IPS-NIHi7 (cell line): ENCODE data around the gene ITGA3.

Experiments used
- DNase-seq: peaks from one replicate; pipeline ENCODE4 v3.0.0; 2012; ENCODE audit warnings: mixed read lengths; ENCODE audit errors: extremely low spot score

ITGA3 gene

GRCh38 chr17:50055426-50056216, at the start of gene ITGA3:
ITGA3 (plus strand) TSS chr17:50056110; CDS start chr17:50056440, 330 bp downstream.
- peak; percentile 82 for DNase-seq

DNA sequence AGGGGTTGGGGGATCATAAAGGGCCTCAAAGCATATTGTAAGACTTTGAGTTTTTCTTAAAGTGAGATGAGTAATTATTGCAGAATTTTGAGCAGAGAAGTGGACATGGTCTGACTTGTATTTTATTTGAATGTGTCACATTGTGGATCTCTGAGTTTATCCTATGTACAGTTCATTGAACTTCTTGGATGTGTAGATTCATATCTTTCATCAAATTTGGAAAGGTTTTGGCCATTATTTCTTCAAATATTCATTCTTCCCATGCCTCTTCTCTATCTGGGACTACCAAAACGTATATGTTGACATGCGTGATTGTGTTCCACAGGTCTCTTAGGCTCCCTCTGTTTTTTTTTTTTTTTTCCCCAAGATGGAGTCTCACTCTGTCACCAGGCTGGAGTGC, 46.6 kb upstream of the ITGA3 start:
- DNase-seq, result no peak

- no peak for DNase-seq
These were observed 42.8 kb upstream of the ITGA3 start for GRCh38 chr17:50013079-50013478.

DNA sequence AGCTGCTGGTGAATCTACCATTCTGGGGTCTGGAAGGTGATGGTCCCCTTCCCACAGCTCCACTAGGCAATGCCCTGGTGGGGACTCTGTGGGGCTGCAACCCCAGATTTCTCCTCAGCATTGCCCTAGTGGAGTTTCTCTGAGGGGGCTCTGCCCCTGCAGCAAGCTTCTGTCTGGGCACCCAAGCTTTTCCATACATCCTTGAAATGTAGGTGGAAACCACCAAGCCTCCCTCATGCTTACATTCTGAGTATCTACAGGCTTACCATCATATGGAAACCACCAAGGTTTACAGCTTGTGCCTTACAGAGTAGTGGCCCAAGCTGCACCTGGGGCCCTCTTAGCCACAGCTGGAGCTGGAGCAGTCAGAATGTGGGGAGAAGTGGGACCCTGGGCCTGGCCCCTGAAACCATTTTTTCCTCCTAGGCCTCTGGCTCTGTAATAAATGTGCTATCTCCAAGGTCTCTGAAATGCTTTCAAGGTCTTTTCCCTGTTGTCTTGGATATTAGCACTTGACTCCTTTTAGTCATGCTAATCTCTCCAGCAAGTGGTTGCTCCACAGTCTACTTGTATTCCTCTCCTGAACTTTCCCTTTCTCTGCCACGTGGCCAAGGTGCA, 41.3 kb upstream of the ITGA3 start:
- DNase-seq, result no peak

- DNase-seq, result no peak
These were observed 40.8 kb upstream of the ITGA3 start for GRCh38 chr17:50015146-50015545.

DNA sequence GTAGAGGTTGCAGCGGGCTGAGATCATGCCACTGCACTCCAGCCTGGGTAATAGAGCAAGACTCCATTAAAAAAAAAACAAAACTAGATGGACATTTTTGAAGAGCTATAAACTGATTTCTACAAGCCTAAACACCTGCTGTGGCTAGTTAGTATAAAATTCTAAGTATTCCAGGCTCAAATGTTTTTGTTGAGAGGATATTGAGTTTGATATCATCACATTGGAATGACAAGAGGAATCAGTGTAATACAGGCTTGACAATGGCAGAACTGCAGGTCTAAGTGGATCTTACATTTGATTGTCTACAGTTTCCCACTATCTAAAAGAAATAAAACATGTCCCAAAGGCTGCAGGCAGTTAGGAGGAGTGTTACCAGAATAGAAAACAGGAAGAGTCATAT, 37.0 kb upstream of the ITGA3 start:
- DNase-seq, result no peak

DNA sequence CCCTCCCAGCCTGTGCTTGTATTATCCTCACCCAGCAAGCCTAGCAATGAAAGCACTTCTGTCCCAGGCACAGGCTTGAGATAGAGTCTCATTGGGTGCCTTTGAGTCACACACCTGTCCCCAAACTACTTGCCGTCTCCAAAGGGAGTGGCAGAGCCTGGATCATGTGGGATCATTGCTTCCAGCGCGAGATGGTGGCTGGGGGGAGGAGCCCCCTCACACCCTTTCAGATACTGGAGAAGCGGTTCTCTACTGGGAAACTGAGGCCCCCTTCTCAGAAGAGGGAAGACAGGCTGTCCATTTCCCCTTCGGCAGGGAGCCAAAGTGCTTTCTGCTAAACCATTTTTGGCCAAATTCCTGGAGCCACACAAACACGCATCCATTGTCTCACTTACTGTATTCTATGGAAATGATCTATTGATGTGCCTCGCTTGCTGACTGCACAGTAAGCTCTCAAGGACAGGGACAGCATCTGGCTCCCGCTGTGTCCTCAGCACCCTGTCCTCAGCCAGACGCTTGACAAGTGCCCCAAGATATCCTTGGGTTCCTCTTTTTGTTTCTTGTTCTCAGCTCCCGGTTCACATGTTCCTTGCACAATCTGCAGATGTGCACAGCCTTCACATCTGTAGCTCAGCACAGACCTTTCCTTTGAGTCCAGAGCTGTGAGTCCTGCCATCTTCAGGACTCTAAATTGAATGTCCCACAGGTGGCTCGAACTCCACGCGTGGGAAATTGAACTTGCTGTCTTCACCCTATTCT, 34.9 kb upstream of the ITGA3 start:
- no peak for DNase-seq

DNA sequence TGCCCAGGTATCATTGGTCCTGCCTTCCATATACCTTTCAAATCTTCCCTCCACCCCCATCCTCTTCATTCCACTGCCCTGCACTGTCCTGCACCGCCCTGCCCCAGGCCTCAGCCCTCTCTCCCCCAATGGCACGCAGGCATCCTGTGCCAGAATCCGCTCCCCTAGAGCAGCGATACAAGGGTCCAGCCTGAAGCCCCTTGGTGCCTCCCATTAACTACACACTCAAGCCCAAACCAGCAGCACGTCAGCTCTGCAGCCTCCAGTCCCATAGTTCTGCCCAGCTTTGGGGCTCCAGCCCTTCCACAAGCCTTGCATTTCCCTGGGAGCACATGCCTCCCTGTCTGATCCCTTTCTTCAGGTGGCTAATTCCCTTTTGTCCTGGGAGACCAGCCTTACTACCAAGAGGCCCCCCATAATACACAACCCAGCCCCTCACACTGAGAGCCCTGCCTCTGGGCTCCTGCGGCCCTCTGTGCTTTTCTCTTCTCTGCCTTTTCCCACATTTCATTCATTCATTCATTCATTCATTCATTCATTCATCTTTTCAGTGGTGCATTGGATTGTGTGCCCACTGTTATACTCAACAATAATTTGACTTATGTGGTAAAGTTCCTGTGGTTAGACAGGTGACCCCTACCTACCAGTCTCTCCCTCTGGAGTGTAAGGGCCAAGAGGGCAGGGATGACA, 34.1 kb upstream of the ITGA3 start:
- DNase-seq, result no peak

GRCh38 chr17:50022463-50023130, 33.3 kb upstream of the ITGA3 start:
- DNase-seq, result no peak

DNA sequence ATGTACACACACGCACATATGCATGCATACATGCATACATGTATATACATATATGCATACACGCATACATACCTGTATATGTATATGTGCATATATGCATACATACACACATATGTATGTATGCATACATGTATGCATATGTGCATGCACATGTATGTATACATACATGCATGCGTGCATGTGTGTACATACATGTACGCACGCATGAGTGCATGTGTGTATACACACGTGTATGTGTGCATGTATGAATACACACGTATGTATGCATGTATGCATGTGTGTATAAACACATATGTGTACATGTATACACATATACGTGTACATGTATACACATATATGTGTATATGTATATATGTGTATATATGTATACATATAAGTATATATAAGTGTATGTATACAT, 32.4 kb upstream of the ITGA3 start:
- DNase-seq, result no peak

DNA sequence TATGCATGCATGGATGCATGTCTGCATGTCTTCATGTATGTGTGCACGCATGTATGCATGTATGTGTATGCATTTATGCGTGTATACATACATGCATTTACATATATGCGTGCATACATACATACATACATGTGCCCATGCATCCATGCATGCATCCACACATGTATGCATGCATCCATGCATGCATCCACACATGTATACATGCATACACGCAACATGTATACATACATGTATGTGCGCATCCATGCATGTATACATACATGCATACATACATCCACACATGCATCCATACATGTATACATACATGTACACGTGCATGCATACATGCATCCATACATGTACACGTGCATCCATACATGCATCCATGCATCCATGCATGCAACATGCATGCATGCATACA, 31.1 kb upstream of the ITGA3 start:
- DNase-seq, result no peak

- DNase-seq, result no peak
These were observed 29.7 kb upstream of the ITGA3 start for GRCh38 chr17:50026046-50026675.

DNA sequence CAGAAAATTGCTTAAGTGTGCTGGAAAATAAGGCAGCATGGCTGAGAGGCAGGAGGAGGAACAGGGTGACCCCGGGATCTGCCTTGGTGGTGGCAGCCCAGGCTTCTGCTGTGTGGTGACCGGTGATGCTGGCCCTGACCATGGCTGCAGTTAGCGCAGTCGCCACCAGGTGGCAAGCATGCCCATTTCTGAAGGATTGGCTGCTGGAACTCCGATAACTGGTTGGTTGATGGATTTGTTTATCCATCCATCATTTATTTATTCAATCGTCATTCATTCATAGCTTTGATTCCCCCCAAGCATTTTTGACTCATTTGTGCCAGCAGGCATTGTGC, 29.1 kb upstream of the ITGA3 start:
- DNase-seq, result peak; percentile 91

DNA sequence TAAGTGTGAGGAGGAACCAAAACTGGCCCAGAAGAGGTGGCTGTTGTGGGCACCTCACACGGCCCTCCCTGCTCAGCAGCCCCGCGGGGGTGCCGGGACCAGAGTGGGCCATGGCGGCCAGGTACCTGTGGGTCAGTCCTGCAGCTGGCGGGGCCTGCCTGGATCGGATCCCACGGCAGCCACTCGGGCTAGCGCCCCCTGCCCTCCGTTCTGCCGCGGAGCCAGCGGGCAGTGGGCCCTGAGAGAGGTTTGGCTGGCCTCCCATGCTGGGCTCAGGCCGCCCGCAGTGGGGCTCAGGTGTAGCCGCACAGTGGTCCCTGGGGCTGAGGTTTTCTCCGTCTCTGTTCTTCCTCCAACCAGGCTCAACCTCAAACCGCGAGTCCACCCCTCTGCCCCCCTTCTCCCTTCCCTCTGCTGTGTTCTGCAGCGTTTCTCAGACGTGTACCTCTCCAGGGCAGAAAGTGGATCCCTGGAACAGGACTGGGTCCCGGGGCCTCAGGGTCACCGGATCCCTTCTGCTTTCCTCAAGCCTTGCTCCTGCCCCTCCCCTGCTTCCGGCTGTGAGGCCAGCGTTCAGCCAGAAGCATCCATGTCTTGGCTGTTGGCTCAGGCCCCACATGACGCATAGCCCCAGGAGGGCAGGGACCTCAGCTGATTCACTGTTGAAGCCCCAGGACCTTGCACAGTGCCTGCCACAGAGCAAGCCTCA, 28.6 kb upstream of the ITGA3 start:
- peak; percentile 50 for DNase-seq

GRCh38 chr17:50027881-50028735, 27.8 kb upstream of the ITGA3 start:
- DNase-seq, result peak; percentile 71

DNA sequence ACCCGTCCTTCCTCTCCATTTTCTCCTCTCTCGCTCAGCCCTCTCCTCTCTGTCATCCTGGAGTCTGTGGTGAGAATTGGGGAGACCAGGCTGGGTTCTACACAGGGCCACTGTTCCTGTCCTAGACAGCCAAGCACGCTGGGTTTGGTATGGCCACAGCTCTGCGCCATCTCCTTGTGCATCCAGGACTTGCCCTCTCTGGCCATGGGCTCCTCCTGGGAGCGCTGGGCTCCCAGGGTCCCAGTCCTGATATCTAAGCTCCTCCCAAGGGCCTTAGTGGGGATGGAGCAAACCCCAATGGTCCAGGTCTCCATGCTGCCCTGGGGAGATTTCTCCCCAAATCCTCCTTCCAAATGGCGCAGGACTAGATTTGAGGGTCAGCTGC, 27.2 kb upstream of the ITGA3 start:
- no peak for DNase-seq

DNA sequence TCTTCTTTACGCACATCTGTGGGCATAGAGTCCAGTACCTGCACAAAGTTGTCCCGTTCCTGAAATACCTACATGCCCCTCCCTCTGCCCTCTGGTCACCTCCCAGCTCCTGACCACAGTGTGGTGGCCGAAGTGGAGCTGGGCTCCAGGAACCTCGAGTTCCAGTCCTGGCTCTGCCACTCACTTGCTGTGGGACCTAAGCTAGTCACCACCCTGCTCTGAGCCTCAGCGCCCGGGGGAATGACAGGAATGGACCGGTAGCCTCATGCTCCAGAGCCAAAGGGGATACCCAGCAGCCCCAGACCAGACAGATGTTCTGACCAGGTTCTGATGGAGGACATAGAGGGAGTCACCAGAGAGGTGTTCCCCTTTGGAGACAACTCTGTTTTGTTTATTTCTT, 26.7 kb upstream of the ITGA3 start:
- no peak for DNase-seq

- DNase-seq, result no peak
These were observed 22.6 kb upstream of the ITGA3 start for GRCh38 chr17:50033316-50033715.

- no peak for DNase-seq
These were observed 21.2 kb upstream of the ITGA3 start for GRCh38 chr17:50034498-50035364.
